ENCODE measurements around the gene HELZ2.
"Not testable (repeated sequence)": the region's sequence is repeated elsewhere in the genome, so short reads cannot be mapped to it uniquely, and the experiment has no call there.

Gene HELZ2

GRCh38 chr20:63580796-63581461, 6.9 kb upstream of the HELZ2 start:
- DNase-seq (ENCODE audit: low read depth in 3 of 3), result peak; percentile 39 to 63 (median 61)

- DNase-seq (ENCODE audit: low read depth in 3 of 3), result no peak
Measured at GRCh38 chr20:63579017-63579694, 5.1 kb upstream of the HELZ2 start.

- DNase-seq (ENCODE audit: low read depth in 3 of 3), result no peak
Measured at GRCh38 chr20:63578224-63579016, 4.4 kb upstream of the HELZ2 start.

- no peak for DNase-seq (ENCODE audit: low read depth in 3 of 3)
Measured at GRCh38 chr20:63577317-63577894, 3.4 kb upstream of the HELZ2 start.

DNA sequence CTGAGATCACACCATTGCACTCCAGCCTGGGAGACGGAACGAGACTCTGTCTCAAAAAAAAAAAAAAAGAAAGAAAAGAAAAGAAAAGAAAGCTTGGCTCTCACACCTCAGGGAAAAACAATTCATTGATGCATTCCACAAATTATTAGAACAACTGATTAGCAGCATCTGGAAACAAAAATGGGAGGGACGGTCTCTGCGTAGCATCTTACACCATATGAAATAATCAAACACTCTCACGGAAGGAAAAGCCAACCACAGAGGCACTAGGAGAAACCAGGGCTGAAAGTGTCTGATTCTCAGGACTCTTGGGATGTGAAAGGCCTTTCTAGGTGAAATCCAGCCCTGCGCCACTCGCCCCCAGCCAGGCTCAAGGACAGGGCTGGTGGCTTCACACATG, 2.3 kb upstream of the HELZ2 start:
- no peak for DNase-seq (ENCODE audit: low read depth in 3 of 3)

- DNase-seq (ENCODE audit: low read depth in 3 of 3), result no peak
Measured at GRCh38 chr20:63574829-63575743, 1.0 kb upstream of the HELZ2 start.

- DNase-seq (ENCODE audit: low read depth in 3 of 3), result no peak
Measured at GRCh38 chr20:63573647-63574131, 350 bp downstream of the HELZ2 start.

GRCh38 chr20:63572788-63573646, 1.0 kb downstream of the HELZ2 start:
- DNase-seq (ENCODE audit: low read depth in 3 of 3), result no peak

DNA sequence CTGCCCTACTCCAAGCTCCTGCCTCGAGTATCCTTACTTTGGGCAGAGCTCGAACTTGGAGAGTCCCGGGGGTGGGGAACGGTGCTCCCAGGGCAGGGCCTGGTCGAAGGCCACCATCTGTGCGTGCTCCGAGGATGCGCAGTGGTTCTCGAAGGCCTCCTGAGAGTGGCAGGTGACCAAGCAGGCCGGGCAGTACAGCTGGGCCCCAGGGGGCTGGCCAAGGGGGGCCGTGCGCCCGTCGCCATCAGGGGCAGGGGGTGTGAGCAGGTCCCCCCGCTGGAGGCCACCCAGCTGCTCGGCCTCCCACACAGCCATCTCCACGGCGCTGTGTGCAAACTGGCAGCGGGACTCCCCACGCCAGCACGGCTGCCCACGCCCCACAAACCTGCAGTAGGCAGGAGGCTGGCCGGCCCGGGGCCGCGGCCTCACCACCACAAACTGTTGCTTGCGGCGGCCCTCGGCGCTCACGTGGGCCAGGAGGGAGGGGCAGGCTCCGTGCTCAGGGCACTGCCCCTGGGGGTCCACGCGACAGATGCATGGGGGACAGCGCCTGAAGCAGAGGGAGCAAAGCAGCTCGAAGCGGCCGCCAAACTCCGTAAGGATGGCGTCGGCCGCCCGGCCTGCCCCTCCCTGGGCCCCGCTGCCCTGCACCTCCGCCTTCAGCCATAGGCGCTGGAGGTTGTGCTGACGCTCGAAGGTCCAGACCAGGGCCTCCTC, 1.8 kb downstream of the HELZ2 start:
- no peak for DNase-seq (ENCODE audit: low read depth in 3 of 3)

- not testable (repeated sequence) for DNase-seq (ENCODE audit: low read depth in 3 of 3)
Measured at GRCh38 chr20:63571087-63571478, 3.0 kb downstream of the HELZ2 start.

DNA sequence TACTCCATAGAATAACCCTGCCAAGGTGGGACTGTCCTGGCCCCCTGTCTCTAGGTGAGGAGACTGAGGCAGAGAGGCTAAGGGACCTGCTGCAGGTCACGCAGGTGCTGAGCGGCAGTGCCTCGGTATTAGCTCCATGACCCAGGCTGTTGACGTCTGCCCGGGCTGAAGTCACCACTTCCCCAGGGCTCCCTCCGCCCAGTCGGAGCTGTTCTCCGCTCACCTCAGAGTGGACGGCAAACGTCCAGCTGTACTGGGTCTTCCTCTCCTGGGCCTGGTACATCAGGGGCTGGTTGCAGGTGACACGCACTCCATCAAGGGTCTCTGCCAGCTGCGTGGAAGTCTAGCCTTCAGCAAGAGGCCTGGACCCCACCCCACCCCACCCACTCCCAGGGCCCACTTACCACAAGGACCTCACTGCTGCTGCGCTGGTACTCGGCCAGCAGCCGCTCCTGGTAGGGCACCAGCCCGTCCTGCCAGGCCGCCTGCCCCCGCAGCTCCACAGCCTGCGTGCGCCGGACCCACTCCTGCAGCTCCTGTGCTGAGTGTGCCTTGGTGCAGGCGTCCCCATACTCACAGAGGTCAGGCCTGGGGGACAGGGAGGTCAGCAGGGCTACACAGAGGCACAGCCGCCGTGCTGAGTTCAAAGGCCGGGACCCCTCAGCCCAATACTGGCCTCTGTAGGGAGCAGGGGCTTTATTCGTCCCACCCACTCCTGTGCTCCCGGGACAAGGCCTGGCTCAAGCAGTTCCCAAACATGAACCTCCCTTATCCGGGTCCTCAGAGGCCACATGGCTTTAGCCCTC, 3.6 kb downstream of the HELZ2 start:
- no peak for DNase-seq (ENCODE audit: low read depth in 3 of 3)

DNA sequence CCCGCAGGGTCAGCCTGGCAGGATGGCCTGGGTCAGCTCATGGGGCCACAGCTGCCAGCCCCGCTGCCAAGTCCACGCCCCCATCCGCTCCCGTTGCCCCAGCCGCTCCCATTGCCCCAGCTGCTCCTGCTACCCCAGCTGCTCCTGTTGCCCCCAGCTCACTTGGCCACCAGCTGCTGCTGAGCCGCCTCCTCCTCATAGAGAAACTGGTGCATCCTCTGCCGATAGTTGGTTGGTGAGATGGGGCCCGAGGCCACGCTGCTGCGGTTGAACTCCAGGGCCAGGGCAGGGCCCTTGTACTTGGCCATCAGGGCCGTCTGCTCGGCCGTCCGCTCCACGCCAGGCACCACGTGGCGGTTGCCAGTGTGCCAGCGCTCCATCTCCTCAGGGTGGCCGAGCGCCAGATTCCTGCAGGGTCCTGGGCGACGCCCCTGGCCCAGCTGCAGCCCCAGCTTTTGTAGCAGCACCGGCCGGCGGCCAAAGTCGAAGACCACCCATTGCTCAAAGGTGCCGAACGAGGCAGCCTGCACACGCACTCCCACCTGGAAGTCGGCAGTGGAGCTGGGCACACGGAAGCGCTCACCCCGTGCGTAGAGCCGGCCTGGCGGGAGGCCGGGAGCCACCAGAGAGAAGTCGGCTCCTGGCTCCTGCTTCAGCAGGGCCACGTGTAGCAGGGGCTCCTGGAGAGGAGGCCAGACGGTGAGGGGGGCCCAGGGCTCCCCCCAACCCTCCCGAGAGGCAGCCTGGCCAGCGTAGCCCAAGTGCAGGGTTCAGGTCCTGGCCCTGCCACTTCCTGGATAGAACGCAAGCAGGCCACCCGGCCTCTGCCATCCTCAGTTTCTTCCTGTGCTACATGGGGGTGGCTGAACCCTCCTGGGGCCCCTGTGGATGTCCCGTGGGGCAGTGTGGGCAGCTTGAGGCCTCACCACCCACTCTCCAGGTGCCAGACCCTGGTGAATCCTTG, 4.8 kb downstream of the HELZ2 start:
- no peak for DNase-seq (ENCODE audit: low read depth in 3 of 3)

- no peak for DNase-seq (ENCODE audit: low read depth in 3 of 3)
Measured at GRCh38 chr20:63568170-63568981, 5.7 kb downstream of the HELZ2 start.

DNA sequence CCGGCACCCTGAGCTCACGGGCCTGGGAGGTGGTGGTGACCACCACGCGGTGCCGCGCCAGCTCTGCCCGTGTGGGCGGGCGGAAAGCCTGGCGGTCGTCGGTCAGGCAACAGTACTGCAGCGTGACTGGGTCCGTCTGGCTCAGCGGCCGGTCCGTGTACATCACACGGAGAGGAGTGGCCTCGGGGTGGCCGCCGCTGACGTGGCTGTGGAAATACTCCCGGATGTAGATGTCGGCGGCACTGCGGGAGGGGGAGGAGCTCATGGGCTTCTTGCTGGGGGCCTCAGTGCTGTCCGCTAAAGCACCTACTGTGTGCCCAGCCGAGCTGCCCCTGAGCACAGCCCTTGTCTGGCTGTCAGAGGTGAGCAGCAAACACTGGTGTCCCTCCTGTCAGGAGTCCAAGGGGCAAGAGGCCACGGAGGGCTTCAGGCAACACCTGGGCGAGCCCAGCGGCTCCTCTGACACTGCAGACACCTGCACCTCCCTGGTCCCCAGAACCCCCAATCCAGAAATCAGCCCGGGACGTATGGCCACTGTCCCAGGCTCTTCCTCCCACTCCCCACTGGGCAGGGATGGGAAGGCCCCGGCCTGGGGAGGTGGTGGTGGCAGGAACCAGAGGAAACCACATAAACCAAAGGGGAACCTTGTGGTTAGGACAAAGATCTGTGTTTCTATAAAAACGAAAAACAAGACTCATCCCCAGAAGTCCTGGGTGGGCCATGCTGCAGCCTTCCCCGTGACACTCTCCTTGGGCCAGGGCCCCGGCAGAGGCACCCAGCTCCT, 6.5 kb downstream of the HELZ2 start:
- DNase-seq (ENCODE audit: low read depth in 3 of 3), result peak in 1 of 3 donors; percentile 38

DNA sequence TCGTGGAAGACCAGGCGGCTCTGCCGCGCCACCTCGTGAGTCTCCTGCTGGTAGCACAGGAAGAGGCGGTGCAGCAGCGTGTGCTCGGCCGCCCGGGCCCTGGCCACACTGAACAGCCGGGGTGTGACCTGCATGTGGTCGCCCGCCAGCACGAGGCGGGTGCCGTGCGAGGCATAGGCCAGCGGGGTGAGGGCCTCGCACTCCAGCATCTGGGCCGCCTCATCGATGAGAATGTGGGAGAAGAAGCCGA, 7.0 kb downstream of the HELZ2 start:
- DNase-seq (ENCODE audit: low read depth in 3 of 3), result no peak

Data from stimulated activated CD4-positive, alpha-beta T cell treated with anti-CD3 and anti-CD28 coated beads, TNF-alpha, amount 100 ng/mL, for 48 hours (primary cell).